Stimulated activated CD4-positive, alpha-beta T cell treated with anti-CD3 and anti-CD28 coated beads, Interleukin-1b, Interleukin-23, amount 100 ng/mL, for 48 hours (primary cell): ENCODE results near the gene NFXL1.

ENCODE experiments used
- DNase-seq: peaks from one replicate; pipeline ENCODE4 v3.0.0-alpha.2; 2020

The NFXL1 gene

GRCh38 chr4:47830265-47831025 is 83.9 kb downstream of the NFXL1 start:
- DNase-seq: no peak

- DNase-seq: no peak
Observed at GRCh38 chr4:47829438-47829837, 84.9 kb downstream of the NFXL1 start.

GRCh38 chr4:47827343-47828047 is 86.9 kb downstream of the NFXL1 start:
- DNase-seq: no peak

- no peak for DNase-seq
Observed at GRCh38 chr4:47824840-47825239, 89.5 kb downstream of the NFXL1 start.

GRCh38 chr4:47819178-47819577 is 95.2 kb downstream of the NFXL1 start:
- DNase-seq: no peak

- DNase-seq: no peak
Observed at GRCh38 chr4:47817275-47817674, 97.1 kb downstream of the NFXL1 start.

- no peak for DNase-seq
Observed at GRCh38 chr4:47816748-47817147, 97.6 kb downstream of the NFXL1 start.

- DNase-seq: no peak
Observed at GRCh38 chr4:47814618-47815295, 99.6 kb downstream of the NFXL1 start.

- no peak for DNase-seq
Observed at GRCh38 chr4:47809654-47810203, 104.7 kb downstream of the NFXL1 start.

GRCh38 chr4:47804598-47804997 is 109.8 kb downstream of the NFXL1 start:
- DNase-seq: no peak

- no peak for DNase-seq
Observed at GRCh38 chr4:47801481-47802002, 112.8 kb downstream of the NFXL1 start.

- DNase-seq: no peak
Observed at GRCh38 chr4:47798165-47798564, 116.2 kb downstream of the NFXL1 start.
